ENCODE measurements around the gene TGFBR3. TPM values are rescaled to one million over a fixed set of nuclear protein-coding genes. Genes with fewer than 3 reads are reported as not detected.

The TGFBR3 gene
- total and polyA plus RNA-seq, 2 of the 13 experiments (the other 11 are each of a cell fraction or from before 2014, with no cell fraction given): 76.5 to 195 TPM

DNA sequence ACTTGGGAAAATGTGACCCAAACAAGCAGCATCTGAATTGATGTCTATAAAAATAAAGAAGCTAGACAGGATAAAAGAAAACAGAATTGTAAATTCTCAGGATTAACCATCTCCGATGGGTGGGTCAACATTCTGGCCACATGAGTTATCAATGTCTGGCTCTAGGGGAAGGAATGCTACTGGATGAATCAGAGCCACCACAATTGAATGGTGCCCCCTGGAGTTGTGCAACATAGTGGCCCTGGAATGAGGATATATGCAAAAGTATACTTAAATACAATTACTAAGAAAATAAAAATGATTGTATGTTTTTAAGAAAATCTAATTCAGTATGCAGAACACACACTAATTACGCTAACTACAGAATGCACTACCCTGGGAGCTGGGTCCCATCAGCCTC is 185.6 kb downstream of the TGFBR3 start:
- no peaks in the 10 kb centered on the region for H3K4me1 ChIP-seq (ENCODE audit: insufficient read depth, low read length)
- H3K4me3 ChIP-seq (replicated peaks in 1 of 3; ENCODE audit: insufficient read depth in 1 of 3, low read depth in 2 of 3, low read length in 3 of 3): no peak overlapping the region
- DNase-seq (ENCODE audit: low spot score) (no peak), ATAC-seq (no peak), FAIRE-seq (no peak)
- TF ChIP-seq, protein P1, sequence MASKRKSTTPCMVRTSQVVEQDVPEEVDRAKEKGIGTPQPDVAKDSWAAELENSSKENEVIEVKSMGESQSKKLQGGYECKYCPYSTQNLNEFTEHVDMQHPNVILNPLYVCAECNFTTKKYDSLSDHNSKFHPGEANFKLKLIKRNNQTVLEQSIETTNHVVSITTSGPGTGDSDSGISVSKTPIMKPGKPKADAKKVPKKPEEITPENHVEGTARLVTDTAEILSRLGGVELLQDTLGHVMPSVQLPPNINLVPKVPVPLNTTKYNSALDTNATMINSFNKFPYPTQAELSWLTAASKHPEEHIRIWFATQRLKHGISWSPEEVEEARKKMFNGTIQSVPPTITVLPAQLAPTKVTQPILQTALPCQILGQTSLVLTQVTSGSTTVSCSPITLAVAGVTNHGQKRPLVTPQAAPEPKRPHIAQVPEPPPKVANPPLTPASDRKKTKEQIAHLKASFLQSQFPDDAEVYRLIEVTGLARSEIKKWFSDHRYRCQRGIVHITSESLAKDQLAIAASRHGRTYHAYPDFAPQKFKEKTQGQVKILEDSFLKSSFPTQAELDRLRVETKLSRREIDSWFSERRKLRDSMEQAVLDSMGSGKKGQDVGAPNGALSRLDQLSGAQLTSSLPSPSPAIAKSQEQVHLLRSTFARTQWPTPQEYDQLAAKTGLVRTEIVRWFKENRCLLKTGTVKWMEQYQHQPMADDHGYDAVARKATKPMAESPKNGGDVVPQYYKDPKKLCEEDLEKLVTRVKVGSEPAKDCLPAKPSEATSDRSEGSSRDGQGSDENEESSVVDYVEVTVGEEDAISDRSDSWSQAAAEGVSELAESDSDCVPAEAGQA (IDR thresholded peaks at IDR 0.05; ENCODE audit: low read depth): no peak
- TF ChIP-seq, protein P1 (CRISPR knock-in tag; IDR thresholded peaks at IDR 0.05; ENCODE audit: borderline replicate concordance): no peak
- no peak for TF ChIP-seq KLF16 (CRISPR knock-in tag; IDR thresholded peaks at IDR 0.05)
- no peak for TF ChIP-seq ZNF883 (CRISPR knock-in tag; IDR thresholded peaks at IDR 0.05; ENCODE audit: not compliant biosample characterization)
- TF ChIP-seq TCF7 (IDR thresholded peaks at IDR 0.05; ENCODE audit: low read depth): no peak
- TF ChIP-seq MXI1 (IDR thresholded peaks at IDR 0.05; ENCODE audit: borderline replicate concordance, low read depth, low read length): no peak
- no peak for TF ChIP-seq GABPA (IDR thresholded peaks at IDR 0.05; ENCODE audit: low read depth, low read length)
- no peak for TF ChIP-seq GABPA (CRISPR knock-in tag; IDR thresholded peaks at IDR 0.05; ENCODE audit: low read depth)
- TF ChIP-seq FOXK1 (CRISPR knock-in tag; IDR thresholded peaks at IDR 0.05; ENCODE audit: borderline replicate concordance, low read depth): no peak
- TF ChIP-seq TOE1 (CRISPR knock-in tag; IDR thresholded peaks at IDR 0.05): no peak
- POLR2A ChIA-PET: no interaction called here
- WGBS (ENCODE audit: low lambda C conversion rate): 96% methylated on average over 2 of the region's 2 CpGs
- peaks cover 16 to 87% of the 10 kb centered on the region in 2 experiments for H3K36me3 ChIP-seq (replicated peaks in 1 of 2; ENCODE audit: control insufficient read depth in 1 of 2, insufficient read depth in 2 of 2, low read length in 2 of 2)
- H3K79me2 ChIP-seq (ENCODE audit: insufficient read depth, low read length): no peaks in the 10 kb centered on the region
- no peaks in the 10 kb centered on the region for H4K20me1 ChIP-seq (ENCODE audit: insufficient read depth, low read length)
- H3K27ac ChIP-seq (ENCODE audit: extremely low read length, insufficient read depth, low read length): no peak overlapping the region
- in situ Hi-C loops (cut with HindIII; ENCODE audit: extremely low pct_ligation_motif_present, low pct_unique_long_range_greater_than_20kb) (no loop called here), intact Hi-C loops (cut with micrococcal nuclease; ENCODE audit: unreplicated experiment) (no loop called here)
- no peaks in the 10 kb centered on the region for H3K9me3 ChIP-seq (ENCODE audit: low read length)
- BruUV-seq (replicated peaks): no TSS peak
- CTCF ChIA-PET (ENCODE audit: low intra/inter-chr PET ratio, low total read pairs): no interaction called here
- no peak overlapping the region for H3K9ac ChIP-seq (ENCODE audit: insufficient read depth, low read depth, low read length)
- H2AFZ ChIP-seq (ENCODE audit: low read length): no peak overlapping the region
- no peak overlapping the region for H3K4me2 ChIP-seq (ENCODE audit: low read depth, low read length)
- no peaks in the 10 kb centered on the region for H3K27me3 ChIP-seq (ENCODE audit: control insufficient read depth in 1 of 2, insufficient read depth in 2 of 2, low read length in 2 of 2)
